GM12891 (cell line): ENCODE measurements around the gene LCE2B.

Experiments
- POLR2A ChIP-seq: IDR thresholded peaks from 2 replicates; pipeline ENCODE4 v1.6.1; 2011; ENCODE audit warnings: low read depth, low read length, control low read depth
- POU2F2 ChIP-seq: IDR thresholded peaks from 2 replicates; pipeline ENCODE4 v1.6.1; 2011; ENCODE audit warnings: low read depth, mild to moderate bottlenecking, control low read depth, low read length, moderate library complexity

DNA sequence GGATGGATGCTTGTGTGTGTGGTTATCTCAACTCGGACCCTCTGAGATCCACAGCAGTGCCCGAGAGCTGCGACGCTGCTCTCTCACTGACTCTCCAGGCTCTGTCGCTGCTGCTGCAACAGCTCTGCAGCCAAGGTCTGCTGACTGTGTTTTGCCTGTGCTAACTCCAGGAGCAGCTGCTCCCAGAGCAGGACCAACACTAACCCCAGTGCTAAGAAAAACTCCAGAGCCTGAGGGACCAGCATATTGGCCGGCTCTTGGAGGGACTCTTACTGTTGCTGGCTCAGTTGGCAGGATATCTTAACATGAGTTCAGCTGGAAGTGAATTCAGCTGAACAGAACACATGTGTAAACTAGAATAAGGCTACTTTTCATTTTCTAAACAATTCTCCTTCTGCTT lies 6.5 kb upstream of the LCE2B start:
- TF ChIP-seq POLR2A (no peak), POU2F2 (no peak)
